GM23338 (cell line): ENCODE results near the gene VWA2. TPM values are rescaled to one million over a fixed set of nuclear protein-coding genes. Genes with fewer than 3 reads are reported as not detected.

Source experiments
- ATAC-seq: fragments of 200-7000 bp; cut with Tn5 transposase; 3 replicates; pipeline ENCODE4 v1.9.1; 2020
- DNase-seq: peaks from one replicate; pipeline ENCODE4 v3.0.0-alpha.2; 2015; ENCODE audit warnings: low spot score
- H2AFZ ChIP-seq: fragments of 200-600 bp; sonication (generic); 2 replicates; pipeline ENCODE4 v1.8.0; 2016; ENCODE audit warnings: antibody characterized with exemption, mild to moderate bottlenecking, moderate library complexity
- H3F3A ChIP-seq: fragments of 200-600 bp; sonication (generic); replicated peaks from 2 replicates; pipeline ENCODE4 v1.8.0; 2017; ENCODE audit warnings: antibody characterized with exemption, mixed run types, low read depth
- H3K27ac ChIP-seq: fragments of 200-600 bp; sonication (generic); 2 replicates; pipeline ENCODE4 v1.6.1; 2016; ENCODE audit warnings: low read depth
- H3K27me3 ChIP-seq: fragments of 200-600 bp; sonication (generic); 2 replicates; pipeline ENCODE4 v1.8.0; 2016; ENCODE audit warnings: mild to moderate bottlenecking, mixed run types, moderate library complexity; ENCODE audit not compliant: insufficient read depth
- H3K36me3 ChIP-seq: fragments of 200-600 bp; sonication (generic); 2 replicates; pipeline ENCODE4 v1.8.0; 2016; ENCODE audit warnings: mild to moderate bottlenecking; ENCODE audit not compliant: insufficient read depth
- H3K4me1 ChIP-seq: fragments of 200-600 bp; sonication (generic); 2 replicates; pipeline ENCODE4 v1.8.0; 2016; ENCODE audit warnings: mild to moderate bottlenecking, moderate library complexity; ENCODE audit not compliant: insufficient read depth
- H3K4me2 ChIP-seq: fragments of 200-600 bp; sonication (generic); 2 replicates; pipeline ENCODE4 v1.7.1; 2017; ENCODE audit warnings: mixed run types
- H3K4me3 ChIP-seq: fragments of 200-600 bp; sonication (generic); 2 replicates; pipeline ENCODE4 v1.6.1; 2016; ENCODE audit warnings: mixed run types
- H3K79me2 ChIP-seq: fragments of 200-600 bp; sonication (generic); replicated peaks from 2 replicates; pipeline ENCODE4 v1.8.0; 2017; ENCODE audit warnings: mild to moderate bottlenecking; ENCODE audit not compliant: insufficient read depth
- H3K9me2 ChIP-seq: fragments of 200-600 bp; sonication (generic); 2 replicates; pipeline ENCODE4 v1.8.0; 2017; ENCODE audit not compliant: insufficient read depth
- H4K20me1 ChIP-seq: fragments of 200-600 bp; sonication (generic); replicated peaks from 2 replicates; pipeline ENCODE4 v1.8.0; 2017; ENCODE audit warnings: mild to moderate bottlenecking; ENCODE audit not compliant: insufficient read depth
- H3K27ac Mint-ChIP-seq: 2 replicates; pipeline ENCODE4 v1.8.0; 2020; ENCODE audit warnings: inconsistent platforms, mild to moderate bottlenecking, moderate library complexity, mixed read lengths
- H3K27me3 Mint-ChIP-seq: 3 replicates; pipeline ENCODE4 v1.8.0; 2022; ENCODE audit warnings: low read depth, mild to moderate bottlenecking, moderate library complexity, mixed read lengths, inconsistent platforms; ENCODE audit not compliant: insufficient read depth, poor library complexity
- H3K36me3 Mint-ChIP-seq: 3 replicates; pipeline ENCODE4 v1.8.0; 2021; ENCODE audit warnings: low read depth, mild to moderate bottlenecking, inconsistent platforms, moderate library complexity, mixed read lengths
- H3K4me1 Mint-ChIP-seq: 3 replicates; pipeline ENCODE4 v1.8.0; 2020; ENCODE audit warnings: mild to moderate bottlenecking, inconsistent platforms, mixed read lengths
- H3K4me3 Mint-ChIP-seq: 3 replicates; pipeline ENCODE4 v1.8.0; 2021; ENCODE audit warnings: moderate library complexity, mild to moderate bottlenecking, inconsistent platforms, mixed read lengths
- H3K9me3 Mint-ChIP-seq: 3 replicates; pipeline ENCODE4 v1.8.0; 2020; ENCODE audit warnings: moderate library complexity, mild to moderate bottlenecking, inconsistent platforms, mixed read lengths
- CREB1 ChIP-seq: fragments of 250-450 bp; sonication (Bioruptor Pico); IDR thresholded peaks from 2 replicates; pipeline ENCODE4 v1.5.0; 2020; ENCODE audit warnings: low read depth, mild to moderate bottlenecking, moderate library complexity
- EZH2 ChIP-seq: fragments of 200-600 bp; sonication (generic); IDR thresholded peaks from one replicate; pipeline ENCODE4 v1.8.0; 2017; ENCODE audit warnings: antibody characterized with exemption, mild to moderate bottlenecking, low read depth; ENCODE audit not compliant: unreplicated experiment
- EZH2phosphoT487 ChIP-seq: fragments of 200-600 bp; sonication (generic); IDR thresholded peaks from one replicate; pipeline ENCODE4 v1.8.1; 2018; ENCODE audit warnings: antibody characterized with exemption; ENCODE audit not compliant: unreplicated experiment
- JUNB ChIP-seq: IDR thresholded peaks from one replicate; pipeline ENCODE4 v1.6.1; 2016; ENCODE audit warnings: antibody characterized with exemption; ENCODE audit not compliant: unreplicated experiment
- NANOG ChIP-seq: IDR thresholded peaks from 2 replicates; pipeline ENCODE4 v1.6.1; 2016; ENCODE audit warnings: antibody characterized with exemption, borderline replicate concordance
- POLR2AphosphoS5 ChIP-seq: IDR thresholded peaks from 2 replicates; pipeline ENCODE4 v1.6.1; 2016; ENCODE audit warnings: antibody characterized with exemption, low read depth
- STAT1 ChIP-seq: IDR thresholded peaks from one replicate; pipeline ENCODE4 v1.6.1; 2016; ENCODE audit warnings: antibody characterized with exemption; ENCODE audit not compliant: unreplicated experiment
- ZNF114 ChIP-seq: fragments of 250-450 bp; sonication (Bioruptor Pico); IDR thresholded peaks from 2 replicates; pipeline ENCODE4 v1.5.0; 2020; ENCODE audit warnings: mild to moderate bottlenecking, moderate library complexity
- polyA plus RNA-seq: library from polyadenylated mRNA; unstranded; fragments of >200 nt; fragmentation: Nextera tagmentation; extraction: Ambion mirVana; gene quantifications from 2 replicates; pipeline ENCODE4 v1.2.1, GENCODE V29; 2016
- total RNA-seq: library from RNA; depleted of rRNA; stranded (reverse); fragments of >200 nt; shearing (Covaris generic); gene quantifications from 2 replicates; pipeline ENCODE4 v1.2.3, GENCODE V29; 2014
- TF ChIP-seq, protein P1 (sequence below): IDR thresholded peaks from one replicate; pipeline ENCODE4 v1.6.1; 2018; ENCODE audit warnings: antibody characterized with exemption; ENCODE audit not compliant: unreplicated experiment
- TF ChIP-seq, protein P2 (sequence below), 2 experiments: fragments of 200-600 bp in 1 of 2; sonication (generic) in 1 of 2; conservative IDR thresholded peaks; 2 replicates each; pipeline versions ENCODE4 v1.5.1 to v1.6.1; 2016 to 2017; ENCODE audit warnings: antibody characterized with exemption in 2 of 2, low read depth in 2 of 2, mild to moderate bottlenecking in 2 of 2, moderate library complexity in 1 of 2
- TF ChIP-seq, protein P3 (sequence below): IDR thresholded peaks from 2 replicates; pipeline ENCODE4 v1.6.1; 2016; ENCODE audit warnings: antibody characterized with exemption

VWA2 gene
- total and polyA plus RNA-seq, 2 experiments from 2014 or later: 0.48 to 3.7 TPM

DNA sequence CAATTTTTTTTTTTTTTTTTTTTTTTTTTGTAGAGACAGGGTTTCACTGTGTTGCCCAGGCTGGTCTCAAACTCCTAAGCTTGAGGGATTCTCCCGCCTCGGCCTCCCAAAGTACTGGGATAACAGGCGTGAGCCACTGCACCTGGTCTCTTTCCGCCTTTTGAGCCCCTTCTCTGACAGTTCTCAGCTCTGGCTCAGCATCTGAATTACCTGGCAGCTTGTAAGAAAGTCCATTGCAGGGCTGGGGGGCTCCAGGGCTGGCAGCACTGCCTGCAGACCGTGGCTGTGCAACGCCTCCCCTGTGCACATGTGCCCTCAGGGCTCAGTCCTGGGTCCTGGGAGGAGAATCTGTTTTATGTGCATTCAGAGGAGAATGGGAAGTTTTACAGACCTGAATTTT, 37.6 kb downstream of the VWA2 start (continued):
- TF ChIP-seq, protein P1, sequence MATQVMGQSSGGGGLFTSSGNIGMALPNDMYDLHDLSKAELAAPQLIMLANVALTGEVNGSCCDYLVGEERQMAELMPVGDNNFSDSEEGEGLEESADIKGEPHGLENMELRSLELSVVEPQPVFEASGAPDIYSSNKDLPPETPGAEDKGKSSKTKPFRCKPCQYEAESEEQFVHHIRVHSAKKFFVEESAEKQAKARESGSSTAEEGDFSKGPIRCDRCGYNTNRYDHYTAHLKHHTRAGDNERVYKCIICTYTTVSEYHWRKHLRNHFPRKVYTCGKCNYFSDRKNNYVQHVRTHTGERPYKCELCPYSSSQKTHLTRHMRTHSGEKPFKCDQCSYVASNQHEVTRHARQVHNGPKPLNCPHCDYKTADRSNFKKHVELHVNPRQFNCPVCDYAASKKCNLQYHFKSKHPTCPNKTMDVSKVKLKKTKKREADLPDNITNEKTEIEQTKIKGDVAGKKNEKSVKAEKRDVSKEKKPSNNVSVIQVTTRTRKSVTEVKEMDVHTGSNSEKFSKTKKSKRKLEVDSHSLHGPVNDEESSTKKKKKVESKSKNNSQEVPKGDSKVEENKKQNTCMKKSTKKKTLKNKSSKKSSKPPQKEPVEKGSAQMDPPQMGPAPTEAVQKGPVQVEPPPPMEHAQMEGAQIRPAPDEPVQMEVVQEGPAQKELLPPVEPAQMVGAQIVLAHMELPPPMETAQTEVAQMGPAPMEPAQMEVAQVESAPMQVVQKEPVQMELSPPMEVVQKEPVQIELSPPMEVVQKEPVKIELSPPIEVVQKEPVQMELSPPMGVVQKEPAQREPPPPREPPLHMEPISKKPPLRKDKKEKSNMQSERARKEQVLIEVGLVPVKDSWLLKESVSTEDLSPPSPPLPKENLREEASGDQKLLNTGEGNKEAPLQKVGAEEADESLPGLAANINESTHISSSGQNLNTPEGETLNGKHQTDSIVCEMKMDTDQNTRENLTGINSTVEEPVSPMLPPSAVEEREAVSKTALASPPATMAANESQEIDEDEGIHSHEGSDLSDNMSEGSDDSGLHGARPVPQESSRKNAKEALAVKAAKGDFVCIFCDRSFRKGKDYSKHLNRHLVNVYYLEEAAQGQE: no peak

DNA sequence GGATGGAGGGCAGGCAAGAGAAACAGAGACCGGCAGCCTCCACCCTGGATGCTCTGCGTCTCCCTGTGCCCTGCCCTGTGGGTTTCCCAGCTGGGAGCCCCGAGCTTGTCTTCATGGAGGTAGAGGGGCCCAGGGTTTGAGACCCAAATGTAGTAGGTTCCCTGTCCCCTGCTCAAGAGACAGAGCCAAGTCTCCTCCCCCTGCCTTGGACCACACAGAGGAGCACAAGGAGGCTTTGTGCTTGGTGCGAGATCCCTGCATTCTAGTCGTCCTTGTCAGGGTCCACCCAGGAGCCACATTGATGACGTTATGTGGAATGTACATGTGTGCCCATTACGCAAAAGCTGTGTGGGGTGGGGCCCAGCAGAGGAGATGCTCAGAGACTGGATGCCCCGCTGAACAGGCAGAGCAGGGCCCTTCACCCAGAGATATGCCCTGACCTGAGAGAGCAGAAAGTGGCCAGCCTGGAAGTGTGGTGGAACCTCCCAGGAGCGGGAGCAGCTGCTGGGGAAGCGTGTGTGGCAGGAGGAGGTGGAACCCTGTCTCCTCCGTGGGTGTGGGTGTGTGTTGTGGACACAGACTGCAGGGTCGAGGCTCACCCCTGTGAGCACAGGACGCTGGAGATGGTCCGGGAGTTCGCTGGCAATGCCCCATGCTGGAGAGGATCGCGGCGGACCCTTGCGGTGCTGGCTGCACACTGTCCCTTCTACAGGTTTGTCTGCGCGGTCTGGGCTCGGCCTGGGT, 39.3 kb downstream of the VWA2 start:
- no peak for DNase-seq
- no peak for ATAC-seq
- no peak overlapping the region for H3K4me3 Mint-ChIP-seq
- H3K36me3 Mint-ChIP-seq: no peaks in the 10 kb centered on the region
- H4K20me1 ChIP-seq: no peaks in the 10 kb centered on the region
- no peaks in the 10 kb centered on the region for H3K9me2 ChIP-seq
- no peaks in the 10 kb centered on the region for H3K9me3 Mint-ChIP-seq
- H3K36me3 ChIP-seq: no peaks in the 10 kb centered on the region
- no peaks in the 10 kb centered on the region for H3K79me2 ChIP-seq
- TF ChIP-seq, protein P1: no peak
- no peak overlapping the region for H3K27ac Mint-ChIP-seq
- H3K27me3 ChIP-seq: no peaks in the 10 kb centered on the region
- H2AFZ ChIP-seq: no peak overlapping the region
- no peaks in the 10 kb centered on the region for H3K4me1 ChIP-seq
- no peak overlapping the region for H3K4me3 ChIP-seq
- no peaks in the 10 kb centered on the region for H3K4me1 Mint-ChIP-seq
- H3K27ac ChIP-seq: no peak overlapping the region
- H3K27me3 Mint-ChIP-seq: peaks cover 4% of the 10 kb centered on the region
- H3K4me2 ChIP-seq: no peak overlapping the region
- no peaks in the 10 kb centered on the region for H3F3A ChIP-seq

DNA sequence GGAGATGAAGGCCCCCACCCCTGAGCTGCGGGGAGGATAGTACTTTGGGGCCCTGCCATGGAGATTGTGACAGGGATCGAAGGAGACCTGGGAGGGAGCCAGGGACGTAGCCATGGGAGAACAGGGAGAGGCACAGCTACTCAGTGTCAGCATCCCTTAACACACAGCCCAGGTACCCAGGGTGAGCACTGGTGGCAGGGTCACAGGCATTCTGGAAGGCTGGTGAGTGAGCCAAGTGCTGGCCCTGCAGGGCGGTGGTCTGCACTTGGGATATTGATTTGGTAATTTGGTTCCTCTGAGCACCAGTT, 39.8 kb downstream of the VWA2 start:
- Histone ChIP-seq H3F3A (no peaks in the 10 kb centered on the region), H3K36me3 (no peaks in the 10 kb centered on the region), H3K79me2 (no peaks in the 10 kb centered on the region), H3K27ac (no peak overlapping the region), H2AFZ (no peak overlapping the region), H4K20me1 (no peaks in the 10 kb centered on the region), H3K4me3 (no peak overlapping the region), H3K4me1 (no peaks in the 10 kb centered on the region), H3K27me3 (no peaks in the 10 kb centered on the region), H3K4me2 (no peak overlapping the region), H3K9me2 (no peaks in the 10 kb centered on the region)
- Mint-ChIP-seq H3K4me3 (no peak overlapping the region), H3K36me3 (no peaks in the 10 kb centered on the region), H3K9me3 (no peaks in the 10 kb centered on the region), H3K4me1 (no peaks in the 10 kb centered on the region), H3K27ac (no peak overlapping the region), H3K27me3 (peaks cover 4% of the 10 kb centered on the region)
- no peak for DNase-seq
- no peak for ATAC-seq
- TF ChIP-seq NANOG: no peak
- TF ChIP-seq CREB1: no peak
- no peak for TF ChIP-seq JUNB
- TF ChIP-seq POLR2AphosphoS5: no peak
- no peak for TF ChIP-seq EZH2phosphoT487
- TF ChIP-seq EZH2: no peak
- no peak for TF ChIP-seq STAT1
- TF ChIP-seq, protein P2, sequence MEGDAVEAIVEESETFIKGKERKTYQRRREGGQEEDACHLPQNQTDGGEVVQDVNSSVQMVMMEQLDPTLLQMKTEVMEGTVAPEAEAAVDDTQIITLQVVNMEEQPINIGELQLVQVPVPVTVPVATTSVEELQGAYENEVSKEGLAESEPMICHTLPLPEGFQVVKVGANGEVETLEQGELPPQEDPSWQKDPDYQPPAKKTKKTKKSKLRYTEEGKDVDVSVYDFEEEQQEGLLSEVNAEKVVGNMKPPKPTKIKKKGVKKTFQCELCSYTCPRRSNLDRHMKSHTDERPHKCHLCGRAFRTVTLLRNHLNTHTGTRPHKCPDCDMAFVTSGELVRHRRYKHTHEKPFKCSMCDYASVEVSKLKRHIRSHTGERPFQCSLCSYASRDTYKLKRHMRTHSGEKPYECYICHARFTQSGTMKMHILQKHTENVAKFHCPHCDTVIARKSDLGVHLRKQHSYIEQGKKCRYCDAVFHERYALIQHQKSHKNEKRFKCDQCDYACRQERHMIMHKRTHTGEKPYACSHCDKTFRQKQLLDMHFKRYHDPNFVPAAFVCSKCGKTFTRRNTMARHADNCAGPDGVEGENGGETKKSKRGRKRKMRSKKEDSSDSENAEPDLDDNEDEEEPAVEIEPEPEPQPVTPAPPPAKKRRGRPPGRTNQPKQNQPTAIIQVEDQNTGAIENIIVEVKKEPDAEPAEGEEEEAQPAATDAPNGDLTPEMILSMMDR (conservative IDR thresholded peaks at IDR 0.05; ENCODE audit: low read depth in 2 of 2): no peak
- TF ChIP-seq, protein P3, sequence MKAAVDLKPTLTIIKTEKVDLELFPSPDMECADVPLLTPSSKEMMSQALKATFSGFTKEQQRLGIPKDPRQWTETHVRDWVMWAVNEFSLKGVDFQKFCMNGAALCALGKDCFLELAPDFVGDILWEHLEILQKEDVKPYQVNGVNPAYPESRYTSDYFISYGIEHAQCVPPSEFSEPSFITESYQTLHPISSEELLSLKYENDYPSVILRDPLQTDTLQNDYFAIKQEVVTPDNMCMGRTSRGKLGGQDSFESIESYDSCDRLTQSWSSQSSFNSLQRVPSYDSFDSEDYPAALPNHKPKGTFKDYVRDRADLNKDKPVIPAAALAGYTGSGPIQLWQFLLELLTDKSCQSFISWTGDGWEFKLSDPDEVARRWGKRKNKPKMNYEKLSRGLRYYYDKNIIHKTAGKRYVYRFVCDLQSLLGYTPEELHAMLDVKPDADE: no peak
- no peak for TF ChIP-seq ZNF114 (CRISPR knock-in tag)
